CD14-positive monocyte (primary cell): ENCODE measurements around the gene AGTR2. TPM values are rescaled to one million over a fixed set of nuclear protein-coding genes. Genes with fewer than 3 reads are reported as not detected.

Source experiments
- DNase-seq, 3 donors: peaks; one replicate each; pipeline ENCODE4 v3.0.0-alpha.2; 2011 to 2022
- H2AFZ ChIP-seq: 2 replicates; pipeline ENCODE4 v1.6.0; 2012; ENCODE audit warnings: mild to moderate bottlenecking, low read depth, low read length, inconsistent platforms; ENCODE audit not compliant: insufficient read depth, poor library complexity, severe bottlenecking
- H3K27ac ChIP-seq, 2 donors: 1 replicate in 1 of 2; 2 replicates in 1 of 2; pipeline ENCODE4 v1.5.1; 2012 to 2013; ENCODE audit warnings: low read length in 2 of 2, control low read depth in 1 of 2, inconsistent platforms in 1 of 2, low read depth in 1 of 2, mild to moderate bottlenecking in 1 of 2
- H3K27me3 ChIP-seq, 2 donors: one replicate each; pipeline versions ENCODE4 v1.6.0 to v1.6.1; 2011 to 2013; ENCODE audit warnings: low read length in 2 of 2; ENCODE audit not compliant: control insufficient read depth in 2 of 2, insufficient read depth in 2 of 2
- H3K36me3 ChIP-seq, 2 donors: replicated peaks in 1 of 2; 1 replicate in 1 of 2; 2 replicates in 1 of 2; pipeline versions ENCODE4 v1.5.1 to v1.6.1; 2012 to 2013; ENCODE audit warnings: low read length in 2 of 2, control low read depth in 1 of 2, inconsistent platforms in 1 of 2, mild to moderate bottlenecking in 1 of 2; ENCODE audit not compliant: insufficient read depth in 2 of 2, control insufficient read depth in 1 of 2
- H3K4me1 ChIP-seq, 2 donors: 1 replicate in 1 of 2; 2 replicates in 1 of 2; pipeline versions ENCODE4 v1.5.1 to v1.6.1; 2012 to 2013; ENCODE audit warnings: low read length in 2 of 2, control low read depth in 1 of 2, inconsistent platforms in 1 of 2, mild to moderate bottlenecking in 1 of 2, moderate library complexity in 1 of 2; ENCODE audit not compliant: insufficient read depth in 2 of 2, control insufficient read depth in 1 of 2
- H3K4me2 ChIP-seq: replicated peaks from 2 replicates; pipeline ENCODE3; 2012; ENCODE audit warnings: low read length, moderate library complexity, mild to moderate bottlenecking; ENCODE audit not compliant: poor library complexity, severe bottlenecking; ENCODE audit errors: extremely low read depth
- H3K4me3 ChIP-seq, 3 experiments: fragments of 200-600 bp in 1 of 3; sonication (generic) in 1 of 3; replicated peaks in 1 of 3; 1 replicate in 2 of 3; 2 replicates in 1 of 3; pipeline ENCODE4 v1.5.1; 2011 to 2013; ENCODE audit warnings: low read length in 3 of 3, mild to moderate bottlenecking in 3 of 3, control low read depth in 2 of 3, low read depth in 2 of 3, inconsistent platforms in 1 of 3, moderate library complexity in 1 of 3
- H3K79me2 ChIP-seq: 2 replicates; pipeline ENCODE4 v1.6.0; 2012; ENCODE audit warnings: mild to moderate bottlenecking, control low read depth, inconsistent platforms, low read length, moderate library complexity; ENCODE audit not compliant: insufficient read depth
- H3K9ac ChIP-seq: 2 replicates; pipeline ENCODE4 v1.6.0; 2017; ENCODE audit warnings: low read length, mild to moderate bottlenecking; ENCODE audit not compliant: insufficient read depth, poor library complexity, severe bottlenecking
- H3K9me3 ChIP-seq, 2 donors: replicated peaks in 1 of 2; 1 replicate in 1 of 2; 2 replicates in 1 of 2; pipeline versions ENCODE4 v1.5.1 to v1.6.1; 2012 to 2013; ENCODE audit warnings: low read length in 2 of 2, control low read depth in 1 of 2; ENCODE audit not compliant: control insufficient read depth in 1 of 2, insufficient read depth in 1 of 2
- H4K20me1 ChIP-seq: 2 replicates; pipeline ENCODE4 v1.6.0; 2012; ENCODE audit warnings: mild to moderate bottlenecking, low read length, control low read depth, moderate library complexity; ENCODE audit not compliant: insufficient read depth
- H3K27ac Mint-ChIP-seq, 7 donors: one replicate each; pipeline ENCODE4 v1.8.0; 2020; ENCODE audit warnings: mild to moderate bottlenecking in 7 of 7, mixed read lengths in 7 of 7, moderate library complexity in 6 of 7, inconsistent platforms in 2 of 7
- H3K27me3 Mint-ChIP-seq, 3 donors: one replicate each; pipeline ENCODE4 v1.8.0; 2021 to 2022; ENCODE audit warnings: low read depth in 3 of 3, mild to moderate bottlenecking in 3 of 3, mixed read lengths in 3 of 3, moderate library complexity in 3 of 3, inconsistent platforms in 1 of 3
- H3K36me3 Mint-ChIP-seq, 2 donors: one replicate each; pipeline ENCODE4 v1.8.0; 2020; ENCODE audit warnings: mixed read lengths in 2 of 2, inconsistent platforms in 1 of 2, mild to moderate bottlenecking in 1 of 2
- H3K4me1 Mint-ChIP-seq: one replicate; pipeline ENCODE4 v1.8.0; 2020; ENCODE audit warnings: mild to moderate bottlenecking, mixed read lengths
- H3K4me3 Mint-ChIP-seq, 2 donors: one replicate each; pipeline ENCODE4 v1.8.0; 2020; ENCODE audit warnings: mild to moderate bottlenecking in 2 of 2, mixed read lengths in 2 of 2, moderate library complexity in 1 of 2
- H3K9me3 Mint-ChIP-seq, 7 donors: one replicate each; pipeline ENCODE4 v1.8.0; 2020 to 2022; ENCODE audit warnings: mixed read lengths in 7 of 7, mild to moderate bottlenecking in 6 of 7, moderate library complexity in 6 of 7, inconsistent platforms in 2 of 7
- WGBS: methylation state at CpG from one replicate; pipeline ENCODE4 v1.1.5; 2013; ENCODE audit warnings: missing lambda C conversion rate; ENCODE audit not compliant: insufficient coverage; 5-methylcytosine and 5-hydroxymethylcytosine counted together
- intact Hi-C, 2 donors: fragments of 100-400 bp; cut with micrococcal nuclease; formaldehyde crosslinking; loops; one replicate each; pipeline versions ENCODE4 v1.15.0 to v1.15.1; 2023
- polyA plus RNA-seq, 3 donors: library from polyadenylated mRNA; depleted of rRNA in 1 of 3; unstranded in 2 of 3; stranded (reverse) in 1 of 3; fragments of 300-500 nt in 2 of 3; fragments of >200 nt in 1 of 3; fragmentation: Illumina TruSeq in 2 of 3; gene quantifications; 1 replicate in 2 of 3; 2 replicates in 1 of 3; pipeline ENCODE4 v1.2.3, GENCODE V29; 2012 to 2021
- TF ChIP-seq, protein P1 (sequence below): fragments of 200-600 bp; IDR thresholded peaks from one replicate; pipeline ENCODE4 v1.8.0; 2022; ENCODE audit warnings: antibody characterized with exemption, mild to moderate bottlenecking

AGTR2 gene
- polyA plus RNA-seq, 3 donors, result not detected

DNA sequence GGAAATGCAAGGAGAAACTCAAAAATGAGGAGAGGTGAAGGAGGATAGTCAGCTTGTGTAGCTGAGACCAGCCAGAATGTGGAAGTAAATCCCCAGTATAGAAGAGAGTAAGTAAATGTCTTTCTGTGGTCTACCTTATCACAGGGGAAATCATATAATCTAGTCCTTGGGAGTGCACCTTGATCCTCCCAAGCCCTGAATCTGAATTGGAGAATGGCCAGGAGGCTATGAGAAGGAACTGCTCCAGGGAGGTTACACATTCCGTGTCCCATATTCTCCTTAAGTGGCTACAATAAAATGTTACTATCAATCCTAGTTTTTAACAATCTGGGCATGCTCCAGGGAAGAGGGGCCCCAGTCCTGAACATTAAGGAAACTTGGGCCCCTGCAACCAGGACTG is 10.8 kb downstream of the AGTR2 start:
- WGBS, result no CpG with 5 or more reads among the region's 1 CpG
- Histone ChIP-seq H3K9me3 (peaks cover 0 to 4% of the 10 kb centered on the region in 2 donors), H3K27ac (no peak overlapping the region), H4K20me1 (no peaks in the 10 kb centered on the region), H3K4me3 (no peak overlapping the region), H3K27me3 (no peaks in the 10 kb centered on the region), H3K79me2 (no peaks in the 10 kb centered on the region), H3K4me2 (no peak overlapping the region), H3K9ac (no peak overlapping the region), H3K4me1 (no peaks in the 10 kb centered on the region), H3K36me3 (no peaks in the 10 kb centered on the region), H2AFZ (no peak overlapping the region)
- H3K9me3 Mint-ChIP-seq, result peaks cover 0 to 6% (median 2%) of the 10 kb centered on the region in 7 donors
- intact Hi-C loops, result no loop called here
- no peaks in the 10 kb centered on the region for H3K36me3 Mint-ChIP-seq
- TF ChIP-seq, protein P1, sequence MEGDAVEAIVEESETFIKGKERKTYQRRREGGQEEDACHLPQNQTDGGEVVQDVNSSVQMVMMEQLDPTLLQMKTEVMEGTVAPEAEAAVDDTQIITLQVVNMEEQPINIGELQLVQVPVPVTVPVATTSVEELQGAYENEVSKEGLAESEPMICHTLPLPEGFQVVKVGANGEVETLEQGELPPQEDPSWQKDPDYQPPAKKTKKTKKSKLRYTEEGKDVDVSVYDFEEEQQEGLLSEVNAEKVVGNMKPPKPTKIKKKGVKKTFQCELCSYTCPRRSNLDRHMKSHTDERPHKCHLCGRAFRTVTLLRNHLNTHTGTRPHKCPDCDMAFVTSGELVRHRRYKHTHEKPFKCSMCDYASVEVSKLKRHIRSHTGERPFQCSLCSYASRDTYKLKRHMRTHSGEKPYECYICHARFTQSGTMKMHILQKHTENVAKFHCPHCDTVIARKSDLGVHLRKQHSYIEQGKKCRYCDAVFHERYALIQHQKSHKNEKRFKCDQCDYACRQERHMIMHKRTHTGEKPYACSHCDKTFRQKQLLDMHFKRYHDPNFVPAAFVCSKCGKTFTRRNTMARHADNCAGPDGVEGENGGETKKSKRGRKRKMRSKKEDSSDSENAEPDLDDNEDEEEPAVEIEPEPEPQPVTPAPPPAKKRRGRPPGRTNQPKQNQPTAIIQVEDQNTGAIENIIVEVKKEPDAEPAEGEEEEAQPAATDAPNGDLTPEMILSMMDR, result no peak
- H3K27ac Mint-ChIP-seq, result no peak overlapping the region
- no peaks in the 10 kb centered on the region for H3K27me3 Mint-ChIP-seq
- no peak for DNase-seq
- no peaks in the 10 kb centered on the region for H3K4me1 Mint-ChIP-seq
- no peak overlapping the region for H3K4me3 Mint-ChIP-seq

DNA sequence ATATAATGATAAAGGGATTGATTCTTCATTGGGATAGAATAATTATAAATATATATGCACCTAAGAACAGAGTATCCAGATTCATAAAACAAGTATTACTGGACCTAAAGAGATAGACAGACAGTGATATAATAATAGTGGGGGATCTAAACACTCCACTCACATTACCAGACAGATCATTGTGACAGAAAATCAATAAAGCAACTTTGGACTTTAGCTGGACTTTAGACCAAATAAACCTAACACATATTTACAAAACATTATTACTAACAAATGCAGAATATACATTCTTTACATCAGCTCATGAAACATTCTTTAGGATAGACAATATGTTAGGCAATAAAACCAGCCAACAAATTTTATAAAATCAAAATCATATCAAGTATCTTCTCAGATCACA is 14.6 kb downstream of the AGTR2 start:
- Histone ChIP-seq H2AFZ (no peak overlapping the region), H3K79me2 (no peaks in the 10 kb centered on the region), H3K9ac (no peak overlapping the region), H4K20me1 (no peaks in the 10 kb centered on the region), H3K36me3 (no peaks in the 10 kb centered on the region), H3K27ac (no peak overlapping the region), H3K27me3 (no peaks in the 10 kb centered on the region), H3K4me1 (no peaks in the 10 kb centered on the region), H3K4me3 (no peak overlapping the region), H3K4me2 (no peak overlapping the region), H3K9me3 (peaks cover 0 to 4% of the 10 kb centered on the region in 2 donors)
- no peak for DNase-seq
- Mint-ChIP-seq H3K9me3 (peaks cover 0 to 10% (median 2%) of the 10 kb centered on the region in 7 donors), H3K27me3 (peaks cover 0 to 4% (median 0%) of the 10 kb centered on the region in 3 donors), H3K36me3 (no peaks in the 10 kb centered on the region), H3K4me3 (no peak overlapping the region), H3K27ac (no peak overlapping the region), H3K4me1 (no peaks in the 10 kb centered on the region)
- TF ChIP-seq, protein P1, result no peak
- intact Hi-C loops, result no loop called here
